GM23338 (cell line): ENCODE results near the gene TRIM67.

Experiments used
- CREB1 ChIP-seq: fragments of 250-450 bp; sonication (Bioruptor Pico); IDR thresholded peaks from 2 replicates; pipeline ENCODE4 v1.5.0; 2020; ENCODE audit warnings: low read depth, mild to moderate bottlenecking, moderate library complexity
- CTCF ChIP-seq, 2 experiments: fragments of 200-600 bp in 1 of 2; sonication (generic) in 1 of 2; conservative IDR thresholded peaks; 2 replicates each; pipeline versions ENCODE4 v1.5.1 to v1.6.1; 2016 to 2017; ENCODE audit warnings: antibody characterized with exemption in 2 of 2, low read depth in 2 of 2, mild to moderate bottlenecking in 2 of 2, moderate library complexity in 1 of 2
- ETS1 ChIP-seq: IDR thresholded peaks from 2 replicates; pipeline ENCODE4 v1.6.1; 2016; ENCODE audit warnings: antibody characterized with exemption
- EZH2 ChIP-seq: fragments of 200-600 bp; sonication (generic); IDR thresholded peaks from one replicate; pipeline ENCODE4 v1.8.0; 2017; ENCODE audit warnings: antibody characterized with exemption, mild to moderate bottlenecking, low read depth; ENCODE audit not compliant: unreplicated experiment
- EZH2phosphoT487 ChIP-seq: fragments of 200-600 bp; sonication (generic); IDR thresholded peaks from one replicate; pipeline ENCODE4 v1.8.1; 2018; ENCODE audit warnings: antibody characterized with exemption; ENCODE audit not compliant: unreplicated experiment
- JUNB ChIP-seq: IDR thresholded peaks from one replicate; pipeline ENCODE4 v1.6.1; 2016; ENCODE audit warnings: antibody characterized with exemption; ENCODE audit not compliant: unreplicated experiment
- NANOG ChIP-seq: IDR thresholded peaks from 2 replicates; pipeline ENCODE4 v1.6.1; 2016; ENCODE audit warnings: antibody characterized with exemption, borderline replicate concordance
- POLR2AphosphoS5 ChIP-seq: IDR thresholded peaks from 2 replicates; pipeline ENCODE4 v1.6.1; 2016; ENCODE audit warnings: antibody characterized with exemption, low read depth
- STAT1 ChIP-seq: IDR thresholded peaks from one replicate; pipeline ENCODE4 v1.6.1; 2016; ENCODE audit warnings: antibody characterized with exemption; ENCODE audit not compliant: unreplicated experiment
- ZNF114 ChIP-seq: fragments of 250-450 bp; sonication (Bioruptor Pico); IDR thresholded peaks from 2 replicates; pipeline ENCODE4 v1.5.0; 2020; ENCODE audit warnings: mild to moderate bottlenecking, moderate library complexity
- ZNF462 ChIP-seq: fragments of 250-450 bp; sonication (Bioruptor Pico); IDR thresholded peaks from 2 replicates; pipeline ENCODE4 v1.5.0; 2020; ENCODE audit warnings: mild to moderate bottlenecking, moderate library complexity
- TF ChIP-seq, protein P1 (sequence below): IDR thresholded peaks from one replicate; pipeline ENCODE4 v1.6.1; 2018; ENCODE audit warnings: antibody characterized with exemption; ENCODE audit not compliant: unreplicated experiment

- TF ChIP-seq EZH2 (no peak), POLR2AphosphoS5 (no peak), CTCF (conservative IDR thresholded peaks at IDR 0.05; ENCODE audit: low read depth in 2 of 2) (no peak), CREB1 (CRISPR knock-in tag) (no peak), ETS1 (no peak), JUNB (no peak), EZH2phosphoT487 (no peak), ZNF114 (CRISPR knock-in tag) (no peak), STAT1 (no peak), NANOG (no peak), ZNF462 (no peak)
- TF ChIP-seq, protein P1, sequence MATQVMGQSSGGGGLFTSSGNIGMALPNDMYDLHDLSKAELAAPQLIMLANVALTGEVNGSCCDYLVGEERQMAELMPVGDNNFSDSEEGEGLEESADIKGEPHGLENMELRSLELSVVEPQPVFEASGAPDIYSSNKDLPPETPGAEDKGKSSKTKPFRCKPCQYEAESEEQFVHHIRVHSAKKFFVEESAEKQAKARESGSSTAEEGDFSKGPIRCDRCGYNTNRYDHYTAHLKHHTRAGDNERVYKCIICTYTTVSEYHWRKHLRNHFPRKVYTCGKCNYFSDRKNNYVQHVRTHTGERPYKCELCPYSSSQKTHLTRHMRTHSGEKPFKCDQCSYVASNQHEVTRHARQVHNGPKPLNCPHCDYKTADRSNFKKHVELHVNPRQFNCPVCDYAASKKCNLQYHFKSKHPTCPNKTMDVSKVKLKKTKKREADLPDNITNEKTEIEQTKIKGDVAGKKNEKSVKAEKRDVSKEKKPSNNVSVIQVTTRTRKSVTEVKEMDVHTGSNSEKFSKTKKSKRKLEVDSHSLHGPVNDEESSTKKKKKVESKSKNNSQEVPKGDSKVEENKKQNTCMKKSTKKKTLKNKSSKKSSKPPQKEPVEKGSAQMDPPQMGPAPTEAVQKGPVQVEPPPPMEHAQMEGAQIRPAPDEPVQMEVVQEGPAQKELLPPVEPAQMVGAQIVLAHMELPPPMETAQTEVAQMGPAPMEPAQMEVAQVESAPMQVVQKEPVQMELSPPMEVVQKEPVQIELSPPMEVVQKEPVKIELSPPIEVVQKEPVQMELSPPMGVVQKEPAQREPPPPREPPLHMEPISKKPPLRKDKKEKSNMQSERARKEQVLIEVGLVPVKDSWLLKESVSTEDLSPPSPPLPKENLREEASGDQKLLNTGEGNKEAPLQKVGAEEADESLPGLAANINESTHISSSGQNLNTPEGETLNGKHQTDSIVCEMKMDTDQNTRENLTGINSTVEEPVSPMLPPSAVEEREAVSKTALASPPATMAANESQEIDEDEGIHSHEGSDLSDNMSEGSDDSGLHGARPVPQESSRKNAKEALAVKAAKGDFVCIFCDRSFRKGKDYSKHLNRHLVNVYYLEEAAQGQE: no peak
Observed at GRCh38 chr1:231190456-231190855, 28.6 kb downstream of the TRIM67 start.
